H9 (cell line): Measurements from ENCODE around the gene ATG7. TPM values are rescaled to one million over a fixed set of nuclear protein-coding genes. Genes with fewer than 3 reads are reported as not detected.

ENCODE experiments used
- DNase-seq: peaks from one replicate; pipeline ENCODE4 v3.0.0-alpha.2; 2017
- H2AFZ ChIP-seq: one replicate; pipeline ENCODE4 v1.6.1; 2013; ENCODE audit warnings: mild to moderate bottlenecking, low read length, control low read depth, moderate library complexity
- H2AK5ac ChIP-seq: 2 replicates; pipeline ENCODE4 v1.6.1; 2013; ENCODE audit warnings: low read length, control low read depth, mixed read lengths; ENCODE audit not compliant: insufficient read length
- H2BK120ac ChIP-seq: one replicate; pipeline ENCODE4 v1.6.1; 2013; ENCODE audit warnings: low read depth, mild to moderate bottlenecking, low read length, control low read depth, inconsistent platforms; ENCODE audit not compliant: poor library complexity, severe bottlenecking
- H2BK12ac ChIP-seq: 2 replicates; pipeline ENCODE4 v1.6.1; 2013; ENCODE audit warnings: low read length, control low read depth, mixed read lengths, low read depth; ENCODE audit not compliant: insufficient read length
- H2BK15ac ChIP-seq: 2 replicates; pipeline ENCODE4 v1.6.1; 2013; ENCODE audit warnings: low read depth, low read length, control low read depth
- H2BK20ac ChIP-seq: one replicate; pipeline ENCODE4 v1.6.1; 2013; ENCODE audit warnings: low read depth, mild to moderate bottlenecking, low read length, control low read depth, inconsistent platforms; ENCODE audit not compliant: poor library complexity, severe bottlenecking
- H2BK5ac ChIP-seq: 2 replicates; pipeline ENCODE4 v1.6.1; 2013; ENCODE audit warnings: low read length, control low read depth, mixed read lengths; ENCODE audit not compliant: insufficient read length
- H3K14ac ChIP-seq: 2 replicates; pipeline ENCODE4 v1.6.1; 2013; ENCODE audit warnings: low read length, control low read depth; ENCODE audit not compliant: insufficient read depth
- H3K18ac ChIP-seq: 2 replicates; pipeline ENCODE4 v1.6.1; 2013; ENCODE audit warnings: low read depth, mild to moderate bottlenecking, mixed read lengths, low read length, control low read depth; ENCODE audit not compliant: insufficient read length
- H3K23ac ChIP-seq: 2 replicates; pipeline ENCODE4 v1.6.1; 2013; ENCODE audit warnings: low read length, control low read depth, mixed read lengths, low read depth; ENCODE audit not compliant: insufficient read length
- H3K23me2 ChIP-seq: 2 replicates; pipeline ENCODE4 v1.6.1; 2013; ENCODE audit warnings: low read depth, mild to moderate bottlenecking, mixed read lengths, low read length, control low read depth; ENCODE audit not compliant: insufficient read length, poor library complexity, severe bottlenecking
- H3K27ac ChIP-seq: 2 replicates; pipeline ENCODE4 v1.5.1; 2013; ENCODE audit warnings: low read length, control low read depth, mixed read lengths, low read depth; ENCODE audit not compliant: insufficient read length
- H3K27me3 ChIP-seq: 2 replicates; pipeline ENCODE4 v1.6.1; 2013; ENCODE audit warnings: low read length, control low read depth, inconsistent platforms; ENCODE audit not compliant: insufficient read depth
- H3K4ac ChIP-seq: 2 replicates; pipeline ENCODE4 v1.6.1; 2013; ENCODE audit warnings: low read depth, mild to moderate bottlenecking, control low read depth, inconsistent platforms, low read length, moderate library complexity
- H3K4me1 ChIP-seq: 2 replicates; pipeline ENCODE4 v1.6.1; 2013; ENCODE audit warnings: low read length, control low read depth, inconsistent platforms; ENCODE audit not compliant: insufficient read depth
- H3K4me2 ChIP-seq: 2 replicates; pipeline ENCODE4 v1.6.1; 2013; ENCODE audit warnings: low read length, control low read depth, mixed read lengths; ENCODE audit not compliant: insufficient read length, insufficient read depth
- H3K56ac ChIP-seq: 2 replicates; pipeline ENCODE4 v1.6.1; 2013; ENCODE audit warnings: low read depth, mild to moderate bottlenecking, mixed read lengths, low read length, control low read depth; ENCODE audit not compliant: insufficient read length
- H3K79me1 ChIP-seq: 2 replicates; pipeline ENCODE4 v1.6.1; 2013; ENCODE audit warnings: low read depth, mild to moderate bottlenecking, moderate library complexity, low read length, control low read depth, inconsistent platforms; ENCODE audit not compliant: insufficient read depth, poor library complexity, severe bottlenecking
- H3K79me2 ChIP-seq: 2 replicates; pipeline ENCODE4 v1.6.1; 2013; ENCODE audit warnings: low read length, control low read depth, inconsistent platforms; ENCODE audit not compliant: insufficient read depth
- H3K9ac ChIP-seq: 2 replicates; pipeline ENCODE4 v1.6.1; 2013; ENCODE audit warnings: low read length, control low read depth, mixed read lengths; ENCODE audit not compliant: insufficient read length; ENCODE audit errors: extremely low read depth
- H3K9me3 ChIP-seq: one replicate; pipeline ENCODE4 v1.6.1; 2013; ENCODE audit warnings: low read depth, low read length, inconsistent platforms; ENCODE audit not compliant: control insufficient read depth
- H3T11ph ChIP-seq: one replicate; pipeline ENCODE4 v1.6.1; 2013; ENCODE audit warnings: mild to moderate bottlenecking, low read length, control low read depth, inconsistent platforms
- H4K20me1 ChIP-seq: one replicate; pipeline ENCODE4 v1.6.1; 2013; ENCODE audit not compliant: control insufficient read depth, insufficient read length, insufficient read depth
- H4K5ac ChIP-seq: 2 replicates; pipeline ENCODE4 v1.6.1; 2013; ENCODE audit warnings: low read depth, mild to moderate bottlenecking, mixed read lengths, low read length, control low read depth; ENCODE audit not compliant: insufficient read length
- H4K8ac ChIP-seq: replicated peaks from 2 replicates; pipeline ENCODE4 v1.6.1; 2013; ENCODE audit warnings: low read length, control low read depth, mixed read lengths, low read depth; ENCODE audit not compliant: insufficient read length
- H4K91ac ChIP-seq: 2 replicates; pipeline ENCODE4 v1.6.1; 2013; ENCODE audit warnings: low read depth, mild to moderate bottlenecking, moderate library complexity, mixed read lengths, low read length, control low read depth; ENCODE audit not compliant: insufficient read length
- H3K27ac Mint-ChIP-seq, 3 experiments: 2 replicates in 2 of 3; 3 replicates in 1 of 3; pipeline ENCODE4 v1.8.0; 2020 to 2021; ENCODE audit warnings: mixed read lengths in 3 of 3, mild to moderate bottlenecking in 1 of 3, moderate library complexity in 1 of 3
- H3K27me3 Mint-ChIP-seq: 2 replicates; pipeline ENCODE4 v1.8.0; 2021; ENCODE audit warnings: low read depth, mild to moderate bottlenecking, moderate library complexity, mixed read lengths
- H3K36me3 Mint-ChIP-seq, 3 experiments: 2 replicates in 2 of 3; 3 replicates in 1 of 3; pipeline ENCODE4 v1.8.0; 2020 to 2021; ENCODE audit warnings: low read depth in 3 of 3, mixed read lengths in 3 of 3; ENCODE audit not compliant: insufficient read depth in 1 of 3
- H3K4me1 Mint-ChIP-seq, 2 experiments: 2 replicates each; pipeline ENCODE4 v1.8.0; 2020; ENCODE audit warnings: mixed read lengths in 2 of 2
- H3K4me3 Mint-ChIP-seq, 2 experiments: 2 replicates in 1 of 2; 3 replicates in 1 of 2; pipeline ENCODE4 v1.8.0; 2020 to 2021; ENCODE audit warnings: mild to moderate bottlenecking in 2 of 2, mixed read lengths in 2 of 2, moderate library complexity in 1 of 2
- H3K9me3 Mint-ChIP-seq, 2 experiments: 2 replicates in 1 of 2; 3 replicates in 1 of 2; pipeline ENCODE4 v1.8.0; 2020; ENCODE audit warnings: mild to moderate bottlenecking in 2 of 2, mixed read lengths in 2 of 2, moderate library complexity in 1 of 2
- WGBS: extraction: QIAGEN DNeasy Blood & Tissue Kit; methylation state at CpG from one replicate; pipeline ENCODE4 v1.1.7; 2013; ENCODE audit warnings: missing lambda C conversion rate, low lambda C conversion rate, mixed read lengths; ENCODE audit not compliant: insufficient read length; ENCODE audit errors: extremely low coverage; 5-methylcytosine and 5-hydroxymethylcytosine counted together
- total RNA-seq: library from RNA; stranded (reverse); gene quantifications from 2 replicates; pipeline ENCODE4 v1.2.1, GENCODE V29; 2021
- TF ChIP-seq, protein P1 (sequence below): fragments of 200-600 bp; sonication (generic); conservative IDR thresholded peaks from 3 replicates; pipeline ENCODE4 v1.8.0; 2021; ENCODE audit warnings: antibody characterized with exemption, mild to moderate bottlenecking

ATG7 gene
- total RNA-seq, 1 experiment from 2014 or later, result 17.9 TPM

GRCh38 chr3:11592445-11593298 lies 320.5 kb downstream of the ATG7 start:
- no peak overlapping the region for H2BK15ac ChIP-seq
- no peak overlapping the region for H3K4me2 ChIP-seq
- Mint-ChIP-seq H3K4me3 (no peak overlapping the region), H3K9me3 (no peaks in the 10 kb centered on the region; a peak in 1 of 5 replicates), H3K36me3 (peaks cover 14 to 24% (median 17%) of the 10 kb centered on the region in 3 experiments), H3K27me3 (no peaks in the 10 kb centered on the region), H3K4me1 (peaks cover 62 to 64% of the 10 kb centered on the region in 2 experiments), H3K27ac (peak overlapping the region; percentile 7 to 94 (median 90); a peak in 5 of 7 replicates)
- no peak for DNase-seq
- peaks cover 24% of the 10 kb centered on the region; the same call in 1 of the 2 replicates for H3K79me2 ChIP-seq
- TF ChIP-seq, protein P1, sequence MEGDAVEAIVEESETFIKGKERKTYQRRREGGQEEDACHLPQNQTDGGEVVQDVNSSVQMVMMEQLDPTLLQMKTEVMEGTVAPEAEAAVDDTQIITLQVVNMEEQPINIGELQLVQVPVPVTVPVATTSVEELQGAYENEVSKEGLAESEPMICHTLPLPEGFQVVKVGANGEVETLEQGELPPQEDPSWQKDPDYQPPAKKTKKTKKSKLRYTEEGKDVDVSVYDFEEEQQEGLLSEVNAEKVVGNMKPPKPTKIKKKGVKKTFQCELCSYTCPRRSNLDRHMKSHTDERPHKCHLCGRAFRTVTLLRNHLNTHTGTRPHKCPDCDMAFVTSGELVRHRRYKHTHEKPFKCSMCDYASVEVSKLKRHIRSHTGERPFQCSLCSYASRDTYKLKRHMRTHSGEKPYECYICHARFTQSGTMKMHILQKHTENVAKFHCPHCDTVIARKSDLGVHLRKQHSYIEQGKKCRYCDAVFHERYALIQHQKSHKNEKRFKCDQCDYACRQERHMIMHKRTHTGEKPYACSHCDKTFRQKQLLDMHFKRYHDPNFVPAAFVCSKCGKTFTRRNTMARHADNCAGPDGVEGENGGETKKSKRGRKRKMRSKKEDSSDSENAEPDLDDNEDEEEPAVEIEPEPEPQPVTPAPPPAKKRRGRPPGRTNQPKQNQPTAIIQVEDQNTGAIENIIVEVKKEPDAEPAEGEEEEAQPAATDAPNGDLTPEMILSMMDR, result no peak
- no peak overlapping the region for H3K14ac ChIP-seq
- no peaks in the 10 kb centered on the region for H3K9me3 ChIP-seq
- H3K9ac ChIP-seq, result no peak overlapping the region
- no peak overlapping the region for H4K91ac ChIP-seq
- no peak overlapping the region for H2BK120ac ChIP-seq
- H3K79me1 ChIP-seq, result peaks cover 12% of the 10 kb centered on the region
- no peaks in the 10 kb centered on the region for H3K23me2 ChIP-seq
- H3K4me1 ChIP-seq, result peaks cover 21% of the 10 kb centered on the region
- H2AFZ ChIP-seq, result no peak overlapping the region
- no peak overlapping the region for H3K4ac ChIP-seq
- H3K27ac ChIP-seq, result no peak overlapping the region
- no peak overlapping the region for H3T11ph ChIP-seq
- no peak overlapping the region for H2AK5ac ChIP-seq
- H3K56ac ChIP-seq, result no peak overlapping the region
- H3K23ac ChIP-seq, result no peak overlapping the region
- no peak overlapping the region for H2BK20ac ChIP-seq
- no peak overlapping the region for H2BK5ac ChIP-seq
- WGBS, result no CpG with 5 or more reads among the region's 14 CpGs
- no peak overlapping the region for H2BK12ac ChIP-seq
- no peak overlapping the region for H3K18ac ChIP-seq
- no peak overlapping the region for H4K5ac ChIP-seq
- H3K27me3 ChIP-seq, result no peaks in the 10 kb centered on the region
- no peaks in the 10 kb centered on the region for H4K20me1 ChIP-seq
- no peak overlapping the region for H4K8ac ChIP-seq
